HepG2 (cell line): ENCODE results near the gene HS6ST1. TPM values are rescaled to one million over a fixed set of nuclear protein-coding genes. Genes with fewer than 3 reads are reported as not detected.

ENCODE experiments used
- ATAC-seq: fragments of 200-7000 bp; cut with Tn5 transposase; 3 replicates; pipeline ENCODE4 v1.9.1; 2020; ENCODE audit warnings: mild to moderate bottlenecking, moderate library complexity
- BruUV-seq: library from RNA; stranded (reverse); fragments of 400-500 nt; replicated peaks from 2 replicates; lab custom pipeline; 2021; lab: Mats Ljungman, UMichigan
- CTCF ChIA-PET: fragments of 300-600 bp; formaldehyde crosslinking; extraction: SDS; loops from one replicate; lab custom pipeline; 2021; ENCODE audit warnings: low total read pairs, inconsistent platforms, low intra/inter-chr PET ratio; lab: Yijun Ruan, JAX
- POLR2A ChIA-PET: fragments of 350-600 bp; sonication (Branson Sonifier 250); formaldehyde crosslinking; loops from one replicate; lab custom pipeline; 2020; ENCODE audit warnings: antibody characterized with exemption, inconsistent platforms; lab: Yijun Ruan, JAX
- DNase-seq: peaks from one replicate; pipeline ENCODE4 v3.0.0-alpha.2; 2015; ENCODE audit warnings: low spot score
- FAIRE-seq: peaks from 3 replicates; lab custom pipeline; 2011; peaks lifted over from hg19 to GRCh38; lab: Jason Lieb, UNC
- H2AFZ ChIP-seq: one replicate; pipeline ENCODE4 v1.6.1; 2011; ENCODE audit warnings: low read length, inconsistent platforms
- H3K27ac ChIP-seq: fragments of 300-600 bp; 3 replicates; pipeline ENCODE4 v1.8.0; 2011; ENCODE audit warnings: mixed run types, mild to moderate bottlenecking, mixed read lengths, low read length, inconsistent platforms; ENCODE audit not compliant: insufficient read depth; ENCODE audit errors: extremely low read length
- H3K27me3 ChIP-seq, 2 experiments: fragments of 200-600 bp in 1 of 2; 2 replicates in 1 of 2; 3 replicates in 1 of 2; pipeline versions ENCODE4 v1.6.0 to v1.8.0; 2011; ENCODE audit warnings: low read length in 2 of 2, mild to moderate bottlenecking in 2 of 2, moderate library complexity in 2 of 2, inconsistent platforms in 1 of 2; ENCODE audit not compliant: insufficient read depth in 2 of 2, control insufficient read depth in 1 of 2
- H3K36me3 ChIP-seq, 2 experiments: fragments of 200-600 bp in 1 of 2; replicated peaks in 1 of 2; 2 replicates in 1 of 2; 3 replicates in 1 of 2; pipeline versions ENCODE4 v1.5.1 to v1.8.0; 2011; ENCODE audit warnings: low read length in 2 of 2, inconsistent platforms in 1 of 2; ENCODE audit not compliant: insufficient read depth in 2 of 2, control insufficient read depth in 1 of 2
- H3K4me1 ChIP-seq: 2 replicates; pipeline ENCODE4 v1.5.1; 2012; ENCODE audit warnings: low read length, inconsistent platforms; ENCODE audit not compliant: insufficient read depth
- H3K4me2 ChIP-seq: 2 replicates; pipeline ENCODE4 v1.6.0; 2011; ENCODE audit warnings: low read depth, low read length, inconsistent platforms
- H3K4me3 ChIP-seq, 3 experiments: fragments of 200-600 bp in 1 of 3; sonication (generic), shearing (Covaris generic) in 1 of 3; replicated peaks in 1 of 3; 2 replicates each; pipeline ENCODE4 v1.5.1; 2011 to 2016; ENCODE audit warnings: low read length in 3 of 3, inconsistent platforms in 2 of 3, low read depth in 2 of 3, mild to moderate bottlenecking in 2 of 3, control low read depth in 1 of 3, mixed read lengths in 1 of 3; ENCODE audit not compliant: insufficient read depth in 1 of 3
- H3K79me2 ChIP-seq: one replicate; pipeline ENCODE4 v1.6.1; 2011; ENCODE audit warnings: low read length, inconsistent platforms; ENCODE audit not compliant: insufficient read depth
- H3K9ac ChIP-seq: 2 replicates; pipeline ENCODE4 v1.6.0; 2011; ENCODE audit warnings: mild to moderate bottlenecking, low read depth, low read length, inconsistent platforms; ENCODE audit not compliant: insufficient read depth
- H3K9me3 ChIP-seq: 2 replicates; pipeline ENCODE4 v1.5.1; 2012; ENCODE audit warnings: mild to moderate bottlenecking, low read length
- H4K20me1 ChIP-seq: 2 replicates; pipeline ENCODE4 v1.6.0; 2011; ENCODE audit warnings: inconsistent platforms, mild to moderate bottlenecking, low read length, moderate library complexity; ENCODE audit not compliant: insufficient read depth
- AHR ChIP-seq: IDR thresholded peaks from 2 replicates; pipeline ENCODE4 v1.6.1; 2018; ENCODE audit warnings: missing genetic modification reagents, missing compliant biosample characterization
- BCL6 ChIP-seq: IDR thresholded peaks from 2 replicates; pipeline ENCODE4 v1.6.1; 2016; ENCODE audit warnings: missing genetic modification reagents, missing compliant biosample characterization
- GLI4 ChIP-seq: sonication (generic); formaldehyde crosslinking; IDR thresholded peaks from 2 replicates; pipeline ENCODE4 v1.5.1; 2020; ENCODE audit warnings: missing genetic modification reagents, mild to moderate bottlenecking, moderate library complexity, borderline replicate concordance
- HNRNPH1 ChIP-seq: fragments of 200-400 bp; formaldehyde crosslinking; optimal IDR thresholded peaks from 2 replicates; pipeline ENCODE3; 2017; ENCODE audit warnings: mild to moderate bottlenecking, low read depth, low read length
- HNRNPLL ChIP-seq: fragments of 200-400 bp; formaldehyde crosslinking; IDR thresholded peaks from 2 replicates; pipeline ENCODE4 v1.6.1; 2017; ENCODE audit warnings: mild to moderate bottlenecking, low read depth, low read length; ENCODE audit not compliant: poor library complexity, severe bottlenecking
- MTERF4 ChIP-seq: sonication (generic); formaldehyde crosslinking; IDR thresholded peaks from 2 replicates; pipeline ENCODE4 v1.8.0; 2023; ENCODE audit warnings: mild to moderate bottlenecking, missing genetic modification reagents
- NFE2L2 ChIP-seq: fragments of 150-350 bp; IDR thresholded peaks from 2 replicates; pipeline ENCODE4 v1.6.1; 2014; ENCODE audit warnings: low read length
- NFKBIZ ChIP-seq: IDR thresholded peaks from 2 replicates; pipeline ENCODE4 v1.6.1; 2018; ENCODE audit warnings: missing genetic modification reagents, missing compliant biosample characterization
- SIX1 ChIP-seq: sonication (generic); formaldehyde crosslinking; IDR thresholded peaks from 2 replicates; pipeline ENCODE4 v1.4.0; 2020; ENCODE audit warnings: missing genetic modification reagents, borderline replicate concordance
- THAP8 ChIP-seq: sonication (generic); formaldehyde crosslinking; IDR thresholded peaks from 2 replicates; pipeline ENCODE4 v1.5.1; 2020; ENCODE audit warnings: missing genetic modification reagents, mild to moderate bottlenecking, borderline replicate concordance
- ZFX ChIP-seq: sonication (generic); formaldehyde crosslinking; IDR thresholded peaks from 2 replicates; pipeline ENCODE4 v1.4.0; 2020; ENCODE audit warnings: mild to moderate bottlenecking, low read depth, missing genetic modification reagents, moderate library complexity
- ZIK1 ChIP-seq: sonication (generic); formaldehyde crosslinking; IDR thresholded peaks from 2 replicates; pipeline ENCODE4 v1.5.0; 2020; ENCODE audit warnings: mild to moderate bottlenecking, low read depth, missing genetic modification reagents, borderline replicate concordance
- ZNF121 ChIP-seq: sonication (generic); formaldehyde crosslinking; IDR thresholded peaks from 2 replicates; pipeline ENCODE4 v1.5.0; 2020; ENCODE audit warnings: mild to moderate bottlenecking, missing genetic modification reagents
- ZNF296 ChIP-seq: sonication (generic); formaldehyde crosslinking; conservative IDR thresholded peaks from 2 replicates; pipeline ENCODE4 v1.5.0; 2020; ENCODE audit warnings: mild to moderate bottlenecking, missing genetic modification reagents
- ZNF432 ChIP-seq: sonication (generic); formaldehyde crosslinking; IDR thresholded peaks from 2 replicates; pipeline ENCODE4 v1.5.0; 2020; ENCODE audit warnings: missing genetic modification reagents, mild to moderate bottlenecking, borderline replicate concordance
- ZNF567 ChIP-seq: sonication (generic); formaldehyde crosslinking; IDR thresholded peaks from 2 replicates; pipeline ENCODE4 v1.8.1; 2023; ENCODE audit warnings: mild to moderate bottlenecking, missing genetic modification reagents, borderline replicate concordance
- ZNF614 ChIP-seq: IDR thresholded peaks from 2 replicates; pipeline ENCODE4 v1.6.1; 2018; ENCODE audit warnings: missing biosample characterization, missing genetic modification reagents, inconsistent platforms, borderline replicate concordance
- ZNF792 ChIP-seq: IDR thresholded peaks from 2 replicates; pipeline ENCODE4 v1.6.1; 2016
- ZNF839 ChIP-seq: sonication (generic); formaldehyde crosslinking; IDR thresholded peaks from 2 replicates; pipeline ENCODE4 v1.4.0; 2020; ENCODE audit warnings: missing genetic modification reagents, mild to moderate bottlenecking, borderline replicate concordance
- ZSCAN31 ChIP-seq: sonication (generic); formaldehyde crosslinking; IDR thresholded peaks from 2 replicates; pipeline ENCODE4 v1.5.0; 2020; ENCODE audit warnings: low read depth, mild to moderate bottlenecking, missing genetic modification reagents
- WGBS: methylation state at CpG from one replicate; pipeline ENCODE4 v1.1.6; 2017; ENCODE audit warnings: low lambda C conversion rate; 5-methylcytosine and 5-hydroxymethylcytosine counted together
- in situ Hi-C: cut with HindIII; loops from 2 replicates; pipeline ENCODE4 v1.10.0; 2017; ENCODE audit warnings: low pct_unique_long_range_greater_than_20kb; ENCODE audit not compliant: extremely low pct_ligation_motif_present
- intact Hi-C: fragments of 100-400 bp; cut with micrococcal nuclease; formaldehyde crosslinking; loops from one replicate; pipeline ENCODE4 v1.10.0; 2022; ENCODE audit not compliant: unreplicated experiment
- polyA plus RNA-seq, 8 experiments: library from polyadenylated mRNA; depleted of rRNA in 3 of 8; stranded (reverse) in 7 of 8; unstranded in 1 of 8; fragments of >200 nt; fragmentation: Illumina TruSeq in 4 of 8; extraction: Trizol in 4 of 8; gene quantifications; 2 replicates each; pipeline versions ENCODE4 v1.2.1 to v1.2.3, GENCODE V29; 2011 to 2016; ENCODE audit warnings: low read depth in 4 of 8, missing spikeins in 1 of 8, mixed read lengths in 1 of 8; ENCODE audit not compliant: insufficient read depth in 1 of 8
- total RNA-seq, 5 experiments: library from RNA; depleted of rRNA; stranded (reverse); fragments of >200 nt; fragmentation: Illumina TruSeq; extraction: Trizol; gene quantifications; 2 replicates each; pipeline ENCODE4 v1.2.3, GENCODE V29; 2016; ENCODE audit warnings: low read depth in 1 of 5

Gene HS6ST1
- total and polyA plus RNA-seq, 2 of the 13 experiments (the other 11 are each of a cell fraction or from before 2014, with no cell fraction given) = 34.5 to 84.6 TPM

GRCh38 chr2:128330583-128330982 lies 11.9 kb upstream of the HS6ST1 start:
- peaks cover 15% of the 10 kb centered on the region for H3K9me3 ChIP-seq
- DNase-seq (no peak), ATAC-seq (no peak), FAIRE-seq (no peak)
- CTCF ChIA-PET = no interaction called here
- TF ChIP-seq ZNF614 (no peak), ZNF432 (no peak), THAP8 (no peak), HNRNPLL (no peak), BCL6 (CRISPR knock-in tag) (no peak), ZNF296 (CRISPR knock-in tag) (no peak), ZIK1 (CRISPR knock-in tag) (no peak), ZFX (CRISPR knock-in tag) (no peak), NFKBIZ (CRISPR knock-in tag) (no peak), MTERF4 (no peak), ZNF121 (CRISPR knock-in tag) (no peak), AHR (CRISPR knock-in tag) (no peak), HNRNPH1 (no peak), ZNF792 (CRISPR knock-in tag) (no peak), ZNF567 (CRISPR knock-in tag) (no peak), SIX1 (CRISPR knock-in tag) (no peak), NFE2L2 (no peak), ZSCAN31 (CRISPR knock-in tag) (no peak), ZNF839 (CRISPR knock-in tag) (no peak), GLI4 (CRISPR knock-in tag) (no peak)
- H3K9ac ChIP-seq = no peak overlapping the region
- intact Hi-C loops = no loop called here
- no peak overlapping the region for H3K4me2 ChIP-seq
- H4K20me1 ChIP-seq = no peaks in the 10 kb centered on the region
- 98% methylated on average over 5 of the region's 5 CpGs for WGBS
- H3K27me3 ChIP-seq = no peaks in the 10 kb centered on the region
- H3K36me3 ChIP-seq = no peaks in the 10 kb centered on the region
- H2AFZ ChIP-seq = no peak overlapping the region
- H3K27ac ChIP-seq = no peak overlapping the region
- peaks cover 6% of the 10 kb centered on the region for H3K4me1 ChIP-seq
- no peak overlapping the region for H3K4me3 ChIP-seq
- H3K79me2 ChIP-seq = no peaks in the 10 kb centered on the region
- BruUV-seq = no TSS peak
- in situ Hi-C loops = no loop called here
- POLR2A ChIA-PET = no interaction called here
